ENCODE results near the gene NEURL3. TPM values are rescaled to one million over a fixed set of nuclear protein-coding genes. Genes with fewer than 3 reads are reported as not detected.
A peak's percentile ranks its signal among the peaks of the same experiment; 100 is the strongest.

NEURL3 gene
- total and polyA plus RNA-seq, 2 donors (not counting 1 experiment from before 2014, with no cell fraction given): not detected

GRCh38 chr2:96553176-96553956 is 48.2 kb upstream of the NEURL3 start:
- TF ChIP-seq EZH2 (IDR thresholded peaks at IDR 0.05; ENCODE audit: borderline replicate concordance, insufficient read depth, low read depth, low read length, poor library complexity, severe bottlenecking): no peak
- TF ChIP-seq CTCF (IDR thresholded peaks at IDR 0.05): no peak
- Mint-ChIP-seq H3K4me3 (no peak overlapping the region), H3K27me3 (no peaks in the 10 kb centered on the region), H3K9me3 (ENCODE audit: insufficient read depth) (no peaks in the 10 kb centered on the region), H3K27ac (no peak overlapping the region), H3K4me1 (peaks cover 15% of the 10 kb centered on the region)
- H3K9me3 ChIP-seq (ENCODE audit: control extremely low read depth in 1 of 3, control insufficient read depth in 2 of 3, insufficient read depth in 1 of 3, low read length in 2 of 3): peaks cover 0 to 4% (median 0%) of the 10 kb centered on the region in 3 donors
- ATAC-seq (ENCODE audit: low read depth): no peak
- H3K27ac ChIP-seq (ENCODE audit: low read length in 2 of 2): no peak overlapping the region
- H2AFZ ChIP-seq (ENCODE audit: insufficient read depth, low read depth, low read length, poor library complexity, severe bottlenecking): no peak overlapping the region
- H3K36me3 ChIP-seq (replicated peaks in 1 of 2; ENCODE audit: control extremely low read depth in 1 of 2, control insufficient read depth in 1 of 2, extremely low read depth in 1 of 2, insufficient read depth in 2 of 2, low read length in 1 of 2): peaks cover 0 to 35% of the 10 kb centered on the region in 2 experiments
- no peaks in the 10 kb centered on the region for H4K20me1 ChIP-seq (ENCODE audit: control insufficient read depth, insufficient read depth, low read length, poor library complexity, severe bottlenecking)
- DNase-seq: peak; percentile 41
- H3K4me3 ChIP-seq (ENCODE audit: control extremely low read depth in 1 of 5, extremely low read depth in 1 of 5, insufficient read depth in 1 of 5, low read depth in 2 of 5, low read length in 4 of 5): no peak overlapping the region
- no peak overlapping the region for H3K4me2 ChIP-seq (replicated peaks; ENCODE audit: low read depth, low read length, poor library complexity, severe bottlenecking)
- no peaks in the 10 kb centered on the region for H3K27me3 ChIP-seq (replicated peaks in 1 of 4; ENCODE audit: control extremely low read depth in 1 of 4, control insufficient read depth in 3 of 4, insufficient read depth in 4 of 4, low read length in 3 of 4)
- ChIA-PET CTCF (interaction anchor here (0.8 to 7.3 kb wide), 20 partner anchors 9 to 394 kb away, joined by 3 to 94 read pairs (median 8); partner anchors contain the start of gene ARID5A), POLR2A (interaction anchor here (1.0 to 1.4 kb wide), 3 partner anchors 15 to 26 kb away, joined by 4 to 12 read pairs (median 4); no protein-coding TSS in a partner anchor)
- 92% methylated on average over 12 of the region's 16 CpGs for WGBS (ENCODE audit: insufficient coverage)
- H3K4me1 ChIP-seq (ENCODE audit: control insufficient read depth in 2 of 2, insufficient read depth in 2 of 2, low read length in 2 of 2): peaks cover 6 to 11% of the 10 kb centered on the region in 2 donors
- no peaks in the 10 kb centered on the region for H3K79me2 ChIP-seq (ENCODE audit: control insufficient read depth, insufficient read depth, low read length)
- no peak overlapping the region for H3K9ac ChIP-seq (ENCODE audit: low read length)
- intact Hi-C loops (cut with micrococcal nuclease): no loop called here

Measured in B cell (primary cell).